NB4 (cell line): ENCODE results near the gene SETSIP.

Source experiments
- MYC ChIP-seq: IDR thresholded peaks from 2 replicates; pipeline ENCODE4 v1.6.1; 2011; ENCODE audit warnings: low read depth, low read length
- POLR2A ChIP-seq: IDR thresholded peaks from 2 replicates; pipeline ENCODE4 v1.6.1; 2011; ENCODE audit warnings: mild to moderate bottlenecking; ENCODE audit not compliant: insufficient read length; ENCODE audit errors: extremely low read depth
- TF ChIP-seq, protein P1 (sequence below): IDR thresholded peaks from one replicate; pipeline ENCODE4 v1.5.1; 2012; ENCODE audit warnings: low read depth, low read length

DNA sequence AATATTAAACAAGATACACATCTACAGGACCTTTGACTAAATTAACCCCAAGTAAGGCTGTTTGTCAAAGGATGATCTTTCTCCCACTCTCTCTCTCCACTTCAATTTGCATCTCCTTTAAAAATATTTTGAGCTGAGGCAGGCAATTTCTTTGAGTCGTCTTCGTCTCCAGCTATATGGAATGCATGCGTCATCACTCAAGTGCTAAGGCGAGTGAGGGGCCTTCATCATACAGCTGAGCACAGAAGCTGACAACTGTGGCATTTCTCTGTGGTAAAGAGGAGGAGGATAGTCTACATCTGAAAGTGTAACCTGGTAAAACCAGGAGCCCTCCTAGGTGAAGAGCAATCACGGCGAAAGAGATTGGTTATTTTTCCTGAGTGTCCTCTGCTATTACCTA is 37.8 kb downstream of the SETSIP start:
- TF ChIP-seq, protein P1, sequence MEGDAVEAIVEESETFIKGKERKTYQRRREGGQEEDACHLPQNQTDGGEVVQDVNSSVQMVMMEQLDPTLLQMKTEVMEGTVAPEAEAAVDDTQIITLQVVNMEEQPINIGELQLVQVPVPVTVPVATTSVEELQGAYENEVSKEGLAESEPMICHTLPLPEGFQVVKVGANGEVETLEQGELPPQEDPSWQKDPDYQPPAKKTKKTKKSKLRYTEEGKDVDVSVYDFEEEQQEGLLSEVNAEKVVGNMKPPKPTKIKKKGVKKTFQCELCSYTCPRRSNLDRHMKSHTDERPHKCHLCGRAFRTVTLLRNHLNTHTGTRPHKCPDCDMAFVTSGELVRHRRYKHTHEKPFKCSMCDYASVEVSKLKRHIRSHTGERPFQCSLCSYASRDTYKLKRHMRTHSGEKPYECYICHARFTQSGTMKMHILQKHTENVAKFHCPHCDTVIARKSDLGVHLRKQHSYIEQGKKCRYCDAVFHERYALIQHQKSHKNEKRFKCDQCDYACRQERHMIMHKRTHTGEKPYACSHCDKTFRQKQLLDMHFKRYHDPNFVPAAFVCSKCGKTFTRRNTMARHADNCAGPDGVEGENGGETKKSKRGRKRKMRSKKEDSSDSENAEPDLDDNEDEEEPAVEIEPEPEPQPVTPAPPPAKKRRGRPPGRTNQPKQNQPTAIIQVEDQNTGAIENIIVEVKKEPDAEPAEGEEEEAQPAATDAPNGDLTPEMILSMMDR = no peak
- TF ChIP-seq POLR2A (no peak), MYC (no peak)
